Cardiac septum (tissue), 1 donor: ENCODE results near the gene CERCAM. TPM values are rescaled to one million over a fixed set of nuclear protein-coding genes. Genes with fewer than 3 reads are reported as not detected.

Experiments
- DNase-seq: peaks from one replicate; pipeline ENCODE4 v3.0.0-alpha.2; 2020; ENCODE audit warnings: low spot score
- intact Hi-C: fragments of 100-400 bp; cut with DNase I; formaldehyde crosslinking; loops from one replicate; pipeline ENCODE4 v1.14.0; 2022
- long read RNA-seq: library from polyadenylated mRNA; unstranded; transcript quantifications from one replicate; pipeline ENCODE4 v2.0.0, GENCODE V29; 2021
- total RNA-seq: library from RNA; stranded (reverse); fragmentation: NEBNext Ultra II Directional; extraction: Animal tissue kit (Norgen Biotek cat#: 25700); gene quantifications from one replicate; pipeline ENCODE4 v1.2.1, GENCODE V29; 2021
- donor health status: DM: no; HTN: no; CAD: no.

CERCAM gene, protein sequence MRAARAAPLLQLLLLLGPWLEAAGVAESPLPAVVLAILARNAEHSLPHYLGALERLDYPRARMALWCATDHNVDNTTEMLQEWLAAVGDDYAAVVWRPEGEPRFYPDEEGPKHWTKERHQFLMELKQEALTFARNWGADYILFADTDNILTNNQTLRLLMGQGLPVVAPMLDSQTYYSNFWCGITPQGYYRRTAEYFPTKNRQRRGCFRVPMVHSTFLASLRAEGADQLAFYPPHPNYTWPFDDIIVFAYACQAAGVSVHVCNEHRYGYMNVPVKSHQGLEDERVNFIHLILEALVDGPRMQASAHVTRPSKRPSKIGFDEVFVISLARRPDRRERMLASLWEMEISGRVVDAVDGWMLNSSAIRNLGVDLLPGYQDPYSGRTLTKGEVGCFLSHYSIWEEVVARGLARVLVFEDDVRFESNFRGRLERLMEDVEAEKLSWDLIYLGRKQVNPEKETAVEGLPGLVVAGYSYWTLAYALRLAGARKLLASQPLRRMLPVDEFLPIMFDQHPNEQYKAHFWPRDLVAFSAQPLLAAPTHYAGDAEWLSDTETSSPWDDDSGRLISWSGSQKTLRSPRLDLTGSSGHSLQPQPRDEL
- 16.6 TPM for total RNA-seq
- long read RNA-seq, transcript CERCAM-201 (13 exons, 2,685 nt), result major isoform, 12 of 20 reads
- long read RNA-seq, partial matches to known transcripts, result 6 of 20 reads
- long read RNA-seq, other reads (novel, unspliced or antisense), result 2 of 20 reads

DNA sequence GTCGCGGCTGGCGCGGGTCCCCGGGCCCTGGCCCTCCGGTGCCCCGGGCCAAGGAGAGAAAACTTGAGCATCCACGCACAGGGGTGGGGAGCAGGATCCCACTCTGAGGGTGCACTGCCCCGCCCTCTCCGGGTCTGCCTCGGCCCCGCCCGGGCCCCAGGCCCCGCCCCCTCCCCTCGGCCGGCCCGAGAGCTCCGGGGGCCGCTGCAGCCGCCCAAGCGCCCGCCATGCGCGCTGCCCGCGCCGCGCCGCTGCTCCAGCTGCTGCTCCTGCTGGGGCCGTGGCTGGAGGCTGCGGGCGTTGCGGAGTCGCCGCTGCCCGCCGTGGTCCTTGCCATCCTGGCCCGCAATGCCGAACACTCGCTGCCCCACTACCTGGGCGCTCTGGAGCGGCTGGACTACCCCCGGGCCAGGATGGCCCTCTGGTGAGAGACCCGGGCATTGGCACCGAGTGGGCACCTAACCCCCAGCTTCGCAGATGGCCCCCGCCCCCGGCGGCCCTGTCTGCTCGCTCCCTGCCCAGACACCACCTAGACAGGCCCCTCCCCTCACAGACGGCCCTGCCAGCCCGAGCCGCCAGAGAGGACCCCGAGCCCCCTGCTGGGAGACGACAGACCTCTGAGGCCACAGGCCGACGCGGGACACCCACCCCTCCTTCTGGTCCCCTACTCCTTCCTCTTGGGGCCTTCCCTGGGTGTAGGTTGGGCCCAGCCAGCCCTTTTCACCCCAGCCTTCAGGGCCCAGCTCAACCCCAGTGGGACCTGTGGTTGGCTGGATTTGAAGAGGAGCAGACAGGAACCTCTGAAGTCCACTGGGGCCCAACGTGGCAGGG lies at the start of gene CERCAM:
TSS of gene CERCAM (plus strand) at position 207 of the 831 bp plus-strand sequence. CDS start at position 228, 21 bp downstream.
- no peak for DNase-seq
- intact Hi-C loops, result no loop called here

DNA sequence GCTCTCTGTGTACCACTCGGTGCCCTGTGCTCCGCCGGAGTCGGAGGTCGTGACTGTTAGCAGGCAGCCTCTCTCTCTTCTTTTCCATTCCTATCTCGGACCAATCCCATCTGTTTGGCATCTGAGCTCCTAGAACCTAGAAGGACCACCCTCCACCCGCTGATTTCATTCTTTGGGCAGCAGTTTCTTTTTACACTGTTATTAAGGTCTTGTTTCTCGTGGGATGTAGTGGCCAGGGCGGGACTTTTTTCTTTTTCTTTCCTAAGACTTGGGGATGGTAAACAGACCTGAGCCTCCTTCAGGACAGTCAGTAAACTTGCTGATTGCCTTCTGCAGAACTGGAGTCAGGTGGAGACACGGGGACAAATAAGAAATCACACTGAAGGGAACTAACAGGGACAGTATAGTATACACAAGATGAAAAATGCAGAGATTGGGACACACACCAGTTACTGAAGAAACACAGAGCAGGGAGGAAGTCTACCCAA lies 49.0 kb upstream of the CERCAM start:
- intact Hi-C loops, result no loop called here
- DNase-seq, result no peak

DNA sequence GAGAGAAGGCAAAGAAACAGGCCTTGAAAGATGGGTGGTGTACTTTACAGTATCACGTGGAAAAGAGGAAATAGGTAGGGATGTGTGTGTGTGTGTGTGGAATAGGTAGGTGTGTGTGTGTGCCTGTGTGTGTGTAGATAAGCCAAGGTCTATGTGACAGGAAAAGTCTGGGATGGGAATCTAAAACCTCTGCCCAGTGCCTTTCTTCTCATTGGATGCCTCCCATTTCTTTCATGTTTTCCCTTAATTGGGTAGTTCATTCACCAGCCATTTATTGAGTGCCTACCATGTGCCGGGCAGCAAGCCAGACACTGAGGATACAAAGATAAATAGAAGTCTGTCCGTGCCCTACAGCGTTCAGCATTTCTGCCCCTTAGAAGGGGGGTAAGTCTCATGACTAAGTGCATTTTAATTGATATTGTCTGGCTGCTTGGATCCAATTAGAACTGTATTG lies 48.4 kb upstream of the CERCAM start:
- DNase-seq, result no peak
- intact Hi-C loops, result no loop called here

DNA sequence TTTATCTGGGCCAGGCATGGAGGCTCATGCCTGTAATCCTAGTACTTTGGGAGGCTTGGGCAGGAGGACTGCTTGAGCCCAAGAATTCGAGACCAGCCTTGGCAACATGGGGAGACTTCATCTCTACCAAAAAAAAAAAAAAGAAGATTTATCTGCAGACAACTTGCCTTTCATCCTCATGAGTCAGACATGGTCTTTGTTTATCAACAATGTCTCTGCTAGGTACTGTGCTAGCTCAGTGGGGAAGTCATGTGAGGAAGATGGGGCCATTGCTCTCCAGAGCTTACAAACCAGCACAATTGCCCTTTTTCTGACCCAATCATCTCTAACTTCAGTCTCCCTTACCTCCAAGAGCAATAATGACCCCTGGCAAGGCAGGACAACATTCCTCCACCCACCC lies 47.9 kb upstream of the CERCAM start:
- intact Hi-C loops, result no loop called here
- no peak for DNase-seq

DNA sequence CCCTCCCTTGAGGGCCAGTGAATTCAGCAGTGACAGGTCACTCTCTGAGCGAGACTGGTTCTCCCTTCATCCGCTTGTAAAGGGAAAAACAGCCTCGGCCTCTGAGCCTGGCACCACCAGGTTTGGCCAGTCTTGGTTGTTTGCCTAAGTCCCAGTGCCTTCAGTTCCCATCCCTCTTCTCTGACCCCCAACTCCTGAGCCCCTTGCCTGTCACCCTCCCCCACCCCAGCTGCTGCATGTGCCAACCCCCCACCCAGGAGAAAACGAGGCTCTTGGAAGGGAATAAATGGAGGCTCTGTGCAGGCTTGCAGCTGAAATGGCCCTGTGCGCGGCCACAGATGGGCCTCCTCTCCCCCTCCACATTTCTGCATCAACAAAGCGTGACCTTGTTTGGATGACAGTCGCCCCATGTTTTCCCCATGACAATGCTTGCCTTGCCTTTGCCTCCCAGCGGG lies 46.4 kb upstream of the CERCAM start:
- no peak for DNase-seq
- intact Hi-C loops, result no loop called here

DNA sequence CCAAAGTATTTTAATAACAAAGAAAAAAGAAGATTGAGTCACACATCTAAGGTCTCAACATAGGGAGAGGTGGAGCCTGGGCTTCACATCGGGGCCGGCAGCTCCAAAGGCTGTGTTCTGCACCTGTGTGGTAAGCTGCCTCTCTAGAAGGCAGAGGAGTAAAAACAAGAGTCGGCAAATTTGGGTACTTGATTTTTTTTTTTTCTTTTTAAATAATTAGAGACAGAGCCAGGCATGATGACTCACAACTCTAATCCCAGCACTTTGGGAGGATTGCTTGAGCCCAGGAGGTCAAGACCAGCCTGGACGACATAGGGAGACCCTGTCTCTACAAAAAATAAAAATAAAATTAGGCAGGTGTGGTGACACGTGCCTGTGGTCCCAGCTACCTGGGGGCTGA lies 44.8 kb upstream of the CERCAM start:
- intact Hi-C loops, result no loop called here
- DNase-seq, result no peak

DNA sequence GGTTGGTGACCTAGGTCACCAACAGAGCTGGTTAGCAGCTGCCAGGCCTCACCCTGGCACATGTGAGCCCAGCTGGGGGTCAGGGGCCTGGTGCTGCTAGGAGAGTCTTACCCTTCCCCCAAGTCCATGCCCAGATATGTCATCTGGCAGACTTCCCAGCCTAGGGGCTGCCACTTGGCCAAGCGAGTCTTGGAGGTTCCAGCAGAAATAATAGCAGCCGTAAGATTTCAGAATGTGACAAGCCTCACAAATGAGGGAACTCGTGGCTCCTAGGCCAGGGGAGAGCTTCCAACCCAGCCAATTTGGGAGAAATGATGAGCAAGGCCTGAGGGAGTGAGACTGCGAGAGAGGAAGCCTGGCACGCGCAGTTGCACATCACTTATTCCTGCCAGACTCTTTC lies 38.4 kb upstream of the CERCAM start:
- intact Hi-C loops, result no loop called here
- DNase-seq, result no peak

DNA sequence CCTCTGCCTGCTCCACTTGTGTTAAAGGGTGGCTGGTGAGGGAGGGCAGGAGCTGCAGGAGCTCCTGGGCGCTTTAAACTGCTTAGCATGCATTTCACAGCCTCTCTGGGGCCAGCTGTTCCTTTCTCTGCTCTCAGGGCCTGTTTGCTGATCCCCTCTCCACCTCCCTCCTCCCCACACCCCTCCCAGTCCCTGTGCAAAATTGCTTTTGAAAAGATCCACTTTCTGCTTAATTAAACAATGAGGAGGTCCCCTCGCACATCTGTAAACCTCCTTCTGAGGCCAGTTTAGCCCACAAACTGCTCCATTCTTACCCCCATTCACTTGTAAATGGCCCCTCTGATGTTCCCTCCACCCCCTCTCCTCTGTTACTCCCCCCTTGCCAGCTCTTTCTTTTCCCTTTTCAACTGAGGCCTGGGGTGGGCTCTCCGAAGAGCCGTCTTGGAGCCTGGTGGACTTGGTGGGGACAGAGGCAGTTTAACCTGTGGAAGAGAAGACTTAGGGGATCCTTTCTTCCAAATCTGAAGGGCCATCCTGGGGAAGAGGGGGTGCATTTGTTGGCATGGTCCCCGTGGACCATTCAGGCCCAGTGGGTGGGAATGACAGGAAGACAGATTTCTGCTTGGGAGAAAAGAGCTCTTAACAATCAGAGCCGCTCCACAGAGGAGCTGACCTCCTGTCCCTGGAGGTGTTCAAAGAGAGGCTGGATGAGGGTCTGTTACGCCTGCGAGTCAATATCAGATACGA lies 37.5 kb upstream of the CERCAM start:
- intact Hi-C loops, result no loop called here
- no peak for DNase-seq

DNA sequence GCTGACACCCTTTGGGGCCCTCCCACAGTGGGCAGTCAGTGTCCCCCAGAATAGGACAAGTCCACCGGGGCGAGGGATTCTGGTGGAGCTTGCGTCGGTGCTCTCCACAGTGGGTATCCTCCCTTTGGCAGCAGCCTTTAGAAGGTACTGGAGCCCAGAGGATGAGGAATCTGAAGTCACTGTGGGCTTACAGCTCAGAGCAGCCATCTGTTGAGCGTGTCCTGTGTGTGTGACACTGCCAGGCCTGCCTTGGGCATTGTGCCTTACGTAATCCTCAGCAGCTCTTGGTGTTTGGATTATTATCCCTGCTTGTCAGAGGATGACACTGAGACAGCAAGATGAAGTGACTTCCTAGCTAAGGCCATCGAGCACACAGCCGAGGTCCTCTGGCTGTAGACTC lies 36.9 kb upstream of the CERCAM start:
- intact Hi-C loops, result no loop called here
- DNase-seq, result no peak

DNA sequence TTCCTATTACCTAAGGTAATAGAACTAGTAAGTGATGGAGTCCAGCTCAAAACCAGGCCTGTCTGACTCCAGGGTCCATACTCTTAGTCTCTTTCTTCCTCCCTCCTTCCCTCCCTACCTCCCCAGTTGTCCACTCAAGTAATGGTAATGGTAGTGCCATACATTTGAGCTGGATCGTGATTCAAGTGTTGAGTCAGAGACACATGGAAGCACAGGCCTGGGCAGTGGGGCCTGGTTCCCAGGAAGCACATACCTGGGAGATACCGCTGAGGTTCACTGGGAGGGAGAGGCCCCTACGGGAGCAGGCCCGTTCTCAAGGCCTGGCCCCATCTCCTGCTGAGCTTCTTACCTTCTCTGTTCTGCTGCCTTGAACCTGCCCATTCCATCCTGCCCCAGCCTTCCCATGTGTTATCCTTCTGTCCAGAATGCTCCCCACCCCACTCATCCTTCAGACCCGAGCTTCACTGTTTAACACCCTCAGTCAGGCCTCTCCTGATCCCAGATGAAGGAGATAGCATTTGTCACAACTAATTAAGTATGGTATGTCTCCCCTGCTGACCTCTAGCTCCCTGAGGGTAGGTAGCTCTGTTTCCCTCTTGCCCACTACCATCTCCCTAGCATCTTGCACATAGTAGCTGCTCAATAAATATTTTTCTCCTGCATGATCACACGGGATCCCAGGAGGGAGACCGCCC lies 35.7 kb upstream of the CERCAM start:
- intact Hi-C loops, result no loop called here
- no peak for DNase-seq

DNA sequence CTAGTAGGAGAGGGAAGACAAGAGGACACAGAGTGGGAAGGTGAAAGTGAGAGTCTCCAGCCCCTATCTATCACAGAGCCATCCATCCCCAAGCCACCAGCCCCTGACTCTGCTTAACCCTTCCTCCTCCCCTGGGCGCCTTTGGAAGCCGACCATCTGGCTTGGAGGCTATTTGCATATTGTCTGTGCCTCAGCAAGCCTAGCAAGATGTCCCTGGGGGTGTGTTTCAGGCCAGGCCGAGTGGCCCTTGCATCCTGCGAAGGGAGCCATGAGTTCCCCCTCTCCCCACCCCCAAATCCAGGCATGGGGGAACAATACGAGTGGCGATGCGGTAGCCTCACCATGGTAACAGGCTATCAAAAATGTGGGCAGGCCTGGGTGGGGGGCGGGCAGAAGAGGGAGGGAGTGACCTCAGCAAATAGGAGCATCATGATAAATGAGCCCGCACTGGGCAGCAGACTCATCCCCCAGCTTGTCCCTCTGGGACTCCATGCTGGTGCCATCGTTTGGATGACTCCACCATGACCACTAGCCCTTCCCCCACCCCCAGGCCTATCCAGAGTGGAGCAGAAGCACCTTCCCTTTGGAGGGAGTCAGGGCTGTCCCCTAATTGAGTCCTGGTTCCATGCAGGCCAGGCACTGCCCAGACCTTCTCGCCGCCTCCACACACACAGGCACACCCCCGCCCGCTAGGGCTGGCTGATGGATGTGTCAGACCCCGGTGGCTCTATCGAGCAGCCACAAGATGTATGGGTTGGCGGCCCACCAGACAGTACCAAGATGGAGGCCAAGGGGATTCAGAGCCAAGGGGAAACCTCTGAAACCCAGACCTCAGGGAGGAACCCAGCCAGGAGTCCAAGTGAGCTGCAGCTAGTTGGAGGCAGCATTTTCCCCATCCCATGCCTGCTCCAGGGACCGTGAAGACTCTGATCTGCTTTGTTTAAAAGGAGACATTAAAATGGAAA lies 34.9 kb upstream of the CERCAM start:
- intact Hi-C loops, result no loop called here
- DNase-seq, result no peak

DNA sequence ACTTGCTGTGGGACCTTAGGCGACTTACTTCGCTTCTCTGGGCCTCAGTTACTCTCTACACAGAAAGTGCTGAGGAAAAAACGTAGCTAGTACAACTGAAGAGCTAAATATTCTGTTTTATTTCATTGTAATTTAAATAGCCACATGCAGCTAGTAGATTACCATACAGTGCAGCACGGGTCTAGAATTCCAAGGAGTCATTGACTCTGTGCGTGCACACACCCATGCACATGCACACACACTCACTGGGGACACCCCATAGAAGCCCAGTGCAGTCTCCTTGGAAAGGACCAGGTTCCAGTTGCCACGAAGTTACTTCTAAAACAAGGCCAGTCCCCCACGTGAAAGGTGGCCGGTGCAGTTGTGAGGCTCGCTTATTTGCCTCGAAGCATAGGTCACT lies 32.5 kb upstream of the CERCAM start:
- DNase-seq, result no peak
- intact Hi-C loops, result no loop called here

DNA sequence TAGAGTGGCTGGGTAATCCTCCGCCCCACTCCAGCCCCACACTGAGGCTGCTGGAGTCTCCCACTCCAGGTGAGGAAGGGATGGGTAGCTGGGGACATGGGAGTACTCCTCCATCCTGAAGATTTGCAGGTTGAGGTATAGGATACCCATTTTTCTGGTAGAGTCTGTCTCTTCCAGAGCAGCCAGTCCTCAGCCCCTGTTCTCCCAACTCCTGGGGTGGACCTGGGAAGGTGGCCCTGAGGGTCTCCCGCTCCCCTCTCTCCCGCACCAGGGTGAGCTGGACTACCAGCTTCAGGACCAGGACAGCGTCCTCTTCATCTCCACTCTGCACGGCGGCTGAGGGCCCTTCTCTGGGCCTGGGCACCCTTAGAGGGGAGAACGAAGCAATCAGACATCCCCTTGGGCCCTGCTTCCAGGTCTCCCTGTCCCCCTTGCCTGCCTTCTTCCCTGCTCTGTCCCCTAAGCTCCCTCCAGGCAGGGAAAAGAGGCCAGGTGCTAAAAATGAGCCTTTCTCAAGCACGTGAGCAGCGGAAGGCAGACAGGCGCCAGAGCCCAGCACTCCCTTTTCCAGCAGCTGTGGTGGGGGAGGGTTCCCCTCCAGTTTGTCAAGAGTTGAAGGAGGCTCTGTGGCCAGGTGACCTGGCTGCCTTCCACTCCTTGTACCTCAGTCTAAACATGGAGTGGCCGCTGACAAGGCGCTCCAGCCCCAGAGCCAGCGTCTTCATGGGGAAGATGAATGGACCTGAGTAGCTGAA lies 31.1 kb upstream of the CERCAM start:
- intact Hi-C loops, result no loop called here
- no peak for DNase-seq

DNA sequence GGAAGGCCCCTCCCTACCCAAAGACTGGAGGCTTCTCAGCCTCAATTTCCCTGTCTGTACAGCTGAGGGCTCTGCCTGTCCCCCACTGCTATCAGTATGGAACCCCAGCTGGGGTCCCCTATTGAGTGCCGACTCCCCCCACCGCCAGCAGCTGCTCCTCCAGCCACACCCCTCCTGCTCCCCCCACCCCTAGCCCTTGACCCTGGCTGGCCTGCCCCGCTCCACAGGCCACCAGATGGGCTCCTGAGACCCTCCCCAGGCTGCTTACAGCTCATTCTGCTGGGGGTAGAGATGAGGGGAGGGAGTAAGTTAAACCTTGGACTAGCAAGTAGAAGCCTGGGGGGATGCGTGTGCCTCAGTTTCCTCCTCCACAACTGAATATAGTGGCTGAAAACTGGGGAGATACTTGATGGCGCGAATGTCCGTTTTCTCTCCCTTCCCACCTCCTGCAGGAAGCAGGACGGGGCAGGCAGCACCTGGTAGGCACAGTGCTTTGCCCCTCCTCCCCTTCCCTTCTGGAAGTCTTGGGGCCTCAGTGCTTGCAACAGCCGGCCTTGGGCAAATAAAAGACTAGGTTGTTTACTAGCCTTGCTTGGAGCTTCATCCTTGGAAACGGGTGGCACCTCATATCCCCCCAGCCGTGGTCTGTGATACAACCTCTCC lies 30.4 kb upstream of the CERCAM start:
- DNase-seq, result no peak
- intact Hi-C loops, result no loop called here

DNA sequence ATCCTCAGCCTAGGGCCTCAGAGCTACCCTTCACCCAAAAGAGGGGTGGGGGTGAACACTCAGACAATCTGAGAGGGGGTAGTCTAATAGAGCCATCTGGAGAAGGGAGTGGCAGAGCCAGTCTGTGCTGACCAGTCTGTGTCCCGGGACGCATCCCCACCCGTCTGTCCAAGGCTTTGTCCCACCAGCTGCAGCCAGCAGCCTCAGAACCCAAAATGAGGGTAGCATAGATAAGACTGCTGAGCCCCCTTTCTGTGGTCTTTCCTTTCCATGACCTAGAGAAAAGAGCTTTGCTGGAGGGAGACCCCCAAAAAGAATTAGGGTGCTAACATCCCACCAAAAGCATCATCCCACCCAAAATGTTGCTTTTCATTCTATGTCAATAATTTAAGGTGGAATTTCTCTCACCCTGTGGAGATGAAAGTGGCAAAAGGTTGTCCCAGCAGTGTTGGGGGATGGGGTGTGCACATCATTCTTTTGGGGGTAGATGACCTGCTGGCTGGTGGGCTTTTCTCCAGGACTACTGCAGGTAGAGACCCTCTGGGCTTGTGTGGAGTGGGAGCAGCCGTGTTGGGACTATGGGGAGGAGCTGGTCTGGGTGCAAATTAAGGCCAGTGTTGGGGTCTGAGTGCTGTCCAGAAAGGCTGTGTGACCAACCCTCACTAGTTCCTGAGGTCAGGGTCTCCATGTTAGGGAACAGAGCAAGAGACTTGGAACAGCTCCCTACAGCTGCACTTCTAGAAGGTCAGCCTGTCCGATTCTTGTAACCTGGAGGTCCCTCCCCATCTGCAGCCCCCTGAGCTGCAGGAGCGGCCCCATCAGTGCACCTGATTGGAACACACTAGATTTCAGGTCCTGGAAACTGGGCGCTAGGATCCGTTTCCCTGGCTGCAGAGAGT lies 29.6 kb upstream of the CERCAM start:
- intact Hi-C loops, result no loop called here
- no peak for DNase-seq

DNA sequence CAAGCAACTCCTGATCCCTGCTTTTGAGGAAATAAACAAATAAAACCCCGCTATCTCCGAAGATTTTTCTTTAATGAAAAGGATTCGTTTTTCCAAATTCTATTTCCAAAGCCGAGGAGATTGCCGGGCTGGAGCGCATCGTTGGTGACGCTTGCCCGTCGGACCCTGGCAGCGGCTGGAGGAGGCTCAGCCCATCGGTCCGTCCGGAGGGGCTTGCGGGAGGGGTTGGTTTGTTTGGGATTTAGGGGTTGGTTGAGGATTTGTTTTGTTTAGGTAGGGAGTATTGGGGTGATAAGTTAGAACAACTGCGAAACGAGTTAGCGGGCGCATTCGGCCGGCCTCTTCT lies 28.7 kb upstream of the CERCAM start:
- intact Hi-C loops, result no loop called here

More for the DNA sequence above, 28.7 kb upstream of the CERCAM start:
- no peak for DNase-seq
